Activated naive CD8-positive, alpha-beta T cell treated with anti-CD3 and anti-CD28 coated beads, Interleukin-2, amount 10 ng/mL, durations not matched to agents 7 days and 5 days (primary cell): ENCODE measurements around the gene SKOR1. TPM values are rescaled to one million over a fixed set of nuclear protein-coding genes. Genes with fewer than 3 reads are reported as not detected.

ENCODE experiments used
- ATAC-seq: fragments of 150-1000 bp; cut with Tn5 transposase; one replicate; pipeline ENCODE4 v1.10.0; 2021; ENCODE audit warnings: low read depth, moderate library complexity
- POLR2A ChIA-PET: fragments of 350-600 bp; sonication (Branson Sonifier 250); formaldehyde crosslinking; loops from one replicate; lab custom pipeline; 2021; ENCODE audit warnings: antibody characterized with exemption; lab: Charles Lee
- DNase-seq: peaks from one replicate; pipeline ENCODE4 v3.0.0; 2021
- H3K27ac Mint-ChIP-seq: one replicate; pipeline ENCODE4 v1.8.0; 2022; ENCODE audit warnings: mild to moderate bottlenecking, mixed read lengths
- H3K27me3 Mint-ChIP-seq: one replicate; pipeline ENCODE4 v1.8.0; 2022; ENCODE audit warnings: mild to moderate bottlenecking, moderate library complexity, mixed read lengths
- H3K36me3 Mint-ChIP-seq: one replicate; pipeline ENCODE4 v1.8.0; 2021; ENCODE audit warnings: mild to moderate bottlenecking, mixed read lengths
- H3K4me1 Mint-ChIP-seq: one replicate; pipeline ENCODE4 v1.8.0; 2021; ENCODE audit warnings: mixed read lengths
- H3K4me3 Mint-ChIP-seq: one replicate; pipeline ENCODE4 v1.8.0; 2022; ENCODE audit warnings: mild to moderate bottlenecking, moderate library complexity, mixed read lengths
- H3K9me3 Mint-ChIP-seq: one replicate; pipeline ENCODE4 v1.8.0; 2021; ENCODE audit warnings: mixed read lengths
- total RNA-seq, 2 experiments: library from RNA; stranded (reverse); gene quantifications; one replicate each; pipeline ENCODE4 v1.2.3, GENCODE V29; 2021

The SKOR1 gene
- total RNA-seq, 2 experiments from 2014 or later, result 0.71 to 0.89 TPM

DNA sequence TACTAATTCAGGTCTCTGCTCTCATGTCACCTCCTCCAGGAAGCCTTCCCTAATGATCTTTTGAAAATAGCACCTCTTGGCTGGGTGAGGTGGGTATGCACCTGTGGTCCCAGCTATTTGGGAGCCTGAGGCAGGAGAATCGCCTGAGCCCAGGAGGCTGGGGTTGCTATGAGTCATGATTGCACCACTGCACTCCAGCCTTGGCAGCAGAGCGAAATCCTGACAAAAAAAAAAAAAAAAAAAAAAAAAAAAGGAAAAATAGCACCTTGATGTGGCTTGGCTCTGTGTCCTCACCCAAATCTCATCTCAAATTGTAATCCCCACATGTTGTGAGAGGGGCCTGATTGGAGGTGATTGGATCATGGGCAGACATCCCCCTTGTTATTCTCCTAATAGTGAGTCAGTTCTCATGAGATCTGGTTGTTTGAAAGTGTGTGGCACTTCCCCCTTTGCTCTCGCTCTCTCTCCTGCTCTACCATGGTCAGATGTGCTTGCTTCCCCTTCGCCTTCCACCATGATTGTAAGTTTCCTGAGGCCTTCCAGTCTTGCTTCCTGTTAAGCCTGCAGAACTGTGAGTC lies 25.8 kb downstream of the SKOR1 start:
- POLR2A ChIA-PET, result no interaction called here
- peaks cover 1% of the 10 kb centered on the region for H3K9me3 Mint-ChIP-seq
- H3K4me3 Mint-ChIP-seq, result no peak overlapping the region
- ATAC-seq, result no peak
- peaks cover 4% of the 10 kb centered on the region for H3K27me3 Mint-ChIP-seq
- H3K4me1 Mint-ChIP-seq, result peaks cover 2% of the 10 kb centered on the region
- DNase-seq, result no peak
- peaks cover 1% of the 10 kb centered on the region for H3K36me3 Mint-ChIP-seq
- no peak overlapping the region for H3K27ac Mint-ChIP-seq

DNA sequence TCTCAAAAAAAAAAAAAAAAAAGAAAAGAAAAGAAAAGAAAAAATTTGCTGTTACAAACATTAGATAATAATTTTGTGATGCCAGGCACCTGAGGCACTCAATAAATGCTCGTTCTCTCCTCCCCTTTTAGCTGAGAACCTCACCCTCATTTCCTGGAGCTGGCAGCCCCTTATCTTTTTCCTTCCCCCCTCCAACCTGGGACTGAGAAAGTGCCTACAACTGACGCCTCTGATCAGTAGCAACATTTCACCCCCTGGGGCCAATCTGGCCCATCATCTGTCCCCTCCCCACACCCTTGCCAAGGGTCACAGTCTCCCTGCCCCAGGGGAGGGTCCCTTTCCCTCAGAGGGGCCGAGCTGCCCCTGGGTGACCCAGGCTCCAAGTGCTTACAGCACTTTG lies 27.1 kb downstream of the SKOR1 start:
- POLR2A ChIA-PET, result no interaction called here
- peaks cover 1% of the 10 kb centered on the region for H3K36me3 Mint-ChIP-seq
- H3K4me3 Mint-ChIP-seq, result no peak overlapping the region
- ATAC-seq (no peak), DNase-seq (no peak)
- H3K4me1 Mint-ChIP-seq, result peaks cover 2% of the 10 kb centered on the region
- peaks cover 4% of the 10 kb centered on the region for H3K27me3 Mint-ChIP-seq
- H3K27ac Mint-ChIP-seq, result no peak overlapping the region
- peaks cover 1% of the 10 kb centered on the region for H3K9me3 Mint-ChIP-seq

GRCh38 chr15:67853454-67853853 lies 28.1 kb downstream of the SKOR1 start:
- no peak for ATAC-seq
- Mint-ChIP-seq H3K9me3 (peaks cover 1% of the 10 kb centered on the region), H3K4me1 (peaks cover 2% of the 10 kb centered on the region), H3K4me3 (no peak overlapping the region), H3K36me3 (peaks cover 1% of the 10 kb centered on the region), H3K27ac (no peak overlapping the region), H3K27me3 (peaks cover 4% of the 10 kb centered on the region)
- POLR2A ChIA-PET, result interaction anchor here (0.6 kb wide), 1 partner anchor 910 kb away, joined by 3 read pairs; no protein-coding TSS in a partner anchor
- DNase-seq, result no peak

GRCh38 chr15:67854358-67854757 lies 29.0 kb downstream of the SKOR1 start:
- H3K4me1 Mint-ChIP-seq, result peaks cover 2% of the 10 kb centered on the region
- ATAC-seq (no peak), DNase-seq (no peak)
- peaks cover 4% of the 10 kb centered on the region for H3K27me3 Mint-ChIP-seq
- H3K36me3 Mint-ChIP-seq, result peaks cover 1% of the 10 kb centered on the region
- H3K9me3 Mint-ChIP-seq, result peaks cover 1% of the 10 kb centered on the region
- POLR2A ChIA-PET, result no interaction called here
- H3K4me3 Mint-ChIP-seq, result no peak overlapping the region
- no peak overlapping the region for H3K27ac Mint-ChIP-seq

- Mint-ChIP-seq H3K4me3 (no peak overlapping the region), H3K27me3 (peaks cover 7% of the 10 kb centered on the region), H3K4me1 (peaks cover 2% of the 10 kb centered on the region), H3K36me3 (peaks cover 1% of the 10 kb centered on the region), H3K9me3 (peaks cover 1% of the 10 kb centered on the region), H3K27ac (no peak overlapping the region)
- no peak for DNase-seq
- POLR2A ChIA-PET, result no interaction called here
- ATAC-seq, result no peak
Measured at GRCh38 chr15:67855842-67856241, 30.5 kb downstream of the SKOR1 start.

DNA sequence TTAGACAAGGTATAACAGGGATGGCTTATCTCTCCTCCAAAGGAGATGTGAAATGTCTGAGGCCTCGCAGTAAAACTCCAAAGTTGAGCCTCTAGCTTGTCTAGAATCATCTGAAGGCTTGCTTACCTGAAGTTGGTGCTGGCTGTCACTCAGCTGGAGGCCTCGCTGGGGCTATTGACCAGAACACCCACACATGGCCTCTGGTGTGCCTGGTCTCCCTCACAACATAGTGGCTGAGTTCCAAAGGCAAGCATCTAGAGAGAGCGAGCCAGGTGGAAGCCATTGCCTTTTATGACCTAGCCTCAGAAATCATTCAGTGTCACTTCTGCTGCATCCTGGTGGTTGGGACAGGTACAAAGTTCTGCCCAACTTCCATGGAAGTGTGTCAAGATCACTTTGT lies 31.9 kb downstream of the SKOR1 start:
- POLR2A ChIA-PET, result no interaction called here
- no peak overlapping the region for H3K27ac Mint-ChIP-seq
- H3K4me3 Mint-ChIP-seq, result no peak overlapping the region
- peaks cover 14% of the 10 kb centered on the region for H3K27me3 Mint-ChIP-seq
- no peaks in the 10 kb centered on the region for H3K36me3 Mint-ChIP-seq
- no peak for ATAC-seq
- H3K4me1 Mint-ChIP-seq, result no peaks in the 10 kb centered on the region
- H3K9me3 Mint-ChIP-seq, result no peaks in the 10 kb centered on the region
- no peak for DNase-seq

DNA sequence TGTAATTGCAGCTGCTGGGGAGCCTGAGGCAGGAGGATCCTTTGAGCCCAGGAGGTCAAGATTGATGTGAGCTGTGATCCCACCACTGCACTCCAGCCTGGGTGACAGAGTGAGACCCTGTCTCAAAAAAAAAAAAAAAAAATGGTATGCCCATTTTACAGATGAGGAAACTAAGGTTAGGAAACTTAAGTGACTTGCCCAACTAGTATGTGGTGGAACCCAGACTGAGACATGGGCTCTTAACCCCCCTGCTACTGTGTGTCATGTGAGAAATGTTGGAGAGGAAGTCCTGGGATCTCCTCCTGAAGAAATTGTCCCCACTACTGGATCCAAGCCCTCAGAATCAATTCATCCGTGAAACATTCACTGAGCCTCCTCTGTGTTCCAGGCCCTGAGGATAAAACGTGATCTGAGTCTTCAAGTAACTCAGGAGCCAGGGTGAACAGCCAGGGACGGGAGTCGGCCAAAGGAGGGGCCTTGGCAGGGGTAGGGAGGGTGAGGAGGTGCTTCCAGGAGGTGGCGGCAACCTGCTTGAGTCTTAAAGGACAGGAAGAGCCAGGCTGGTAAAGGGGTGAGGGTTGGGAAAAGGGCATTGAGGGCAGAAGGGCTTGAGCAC lies 34.1 kb downstream of the SKOR1 start:
- peaks cover 4% of the 10 kb centered on the region for H3K4me1 Mint-ChIP-seq
- no peak overlapping the region for H3K4me3 Mint-ChIP-seq
- POLR2A ChIA-PET, result interaction anchor here (0.7 kb wide), 1 partner anchor 205 kb away, joined by 5 read pairs; no protein-coding TSS in a partner anchor

DNA sequence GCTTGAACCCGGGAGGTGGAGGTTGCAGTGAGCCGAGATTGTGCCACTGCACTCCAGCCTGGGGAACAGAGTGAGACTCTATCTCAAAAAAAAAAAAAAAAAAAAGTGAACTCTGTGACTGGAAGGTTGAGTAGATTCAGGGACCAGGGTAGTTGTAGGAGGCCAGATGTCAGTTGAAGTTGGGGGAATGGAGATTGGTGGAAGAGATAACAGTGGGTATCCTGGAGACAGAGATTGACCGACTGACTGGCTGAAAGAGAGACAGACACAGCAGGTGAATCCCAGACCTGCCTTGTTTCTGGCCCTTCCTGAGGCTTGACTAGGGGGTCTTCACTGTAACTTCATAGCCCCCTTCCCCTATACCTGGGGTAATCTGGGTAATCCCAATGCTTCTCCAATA lies 36.7 kb downstream of the SKOR1 start:
- Mint-ChIP-seq H3K4me3 (no peak overlapping the region), H3K9me3 (no peaks in the 10 kb centered on the region), H3K27me3 (peaks cover 30% of the 10 kb centered on the region), H3K27ac (no peak overlapping the region), H3K4me1 (peaks cover 4% of the 10 kb centered on the region), H3K36me3 (no peaks in the 10 kb centered on the region)
- no peak for ATAC-seq
- POLR2A ChIA-PET, result no interaction called here
- no peak for DNase-seq

More for the DNA sequence above, 34.1 kb downstream of the SKOR1 start:
- Mint-ChIP-seq H3K9me3 (no peaks in the 10 kb centered on the region), H3K36me3 (no peaks in the 10 kb centered on the region), H3K27me3 (peaks cover 22% of the 10 kb centered on the region), H3K27ac (no peak overlapping the region)
- no peak for DNase-seq
- ATAC-seq, result no peak

DNA sequence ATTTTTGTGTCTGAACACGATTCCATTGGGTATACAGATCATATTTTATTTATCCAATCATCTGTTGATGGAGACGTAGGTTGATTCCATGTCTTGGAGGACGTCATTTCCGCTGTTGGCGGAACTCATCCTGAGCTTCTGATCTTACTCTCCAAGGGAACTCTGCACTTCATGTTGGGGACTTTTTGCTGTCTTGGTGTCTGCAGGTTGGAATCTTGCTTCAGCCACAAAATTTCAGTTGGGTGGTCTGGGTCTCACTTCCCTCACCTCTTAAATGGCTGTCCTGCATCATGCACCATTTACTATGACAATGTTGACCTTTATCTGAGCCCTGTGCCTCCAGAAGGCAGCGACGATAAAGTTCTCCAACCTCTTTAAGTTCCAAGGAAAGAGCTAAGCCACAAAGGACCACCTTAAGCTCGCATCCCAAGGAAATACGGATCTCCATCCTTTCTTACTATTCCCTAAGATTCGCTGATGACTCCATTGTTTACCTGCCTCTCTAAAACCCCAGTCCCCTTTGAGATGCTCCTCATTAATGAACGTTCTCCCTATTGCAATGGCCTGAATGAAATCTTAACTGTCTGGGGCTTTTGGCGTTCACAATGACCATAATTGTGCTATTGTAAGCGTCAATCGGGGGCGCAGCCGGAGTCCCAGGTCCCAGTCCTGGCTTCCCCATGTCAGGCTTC lies 37.6 kb downstream of the SKOR1 start:
- Mint-ChIP-seq H3K27me3 (peaks cover 33% of the 10 kb centered on the region), H3K9me3 (no peaks in the 10 kb centered on the region), H3K4me1 (peaks cover 4% of the 10 kb centered on the region), H3K36me3 (no peaks in the 10 kb centered on the region), H3K4me3 (peak overlapping the region; percentile 61), H3K27ac (no peak overlapping the region)
- POLR2A ChIA-PET, result interaction anchor here (0.6 kb wide), 1 partner anchor 44 kb away, joined by 4 read pairs; no protein-coding TSS in a partner anchor
- no peak for DNase-seq
- no peak for ATAC-seq

DNA sequence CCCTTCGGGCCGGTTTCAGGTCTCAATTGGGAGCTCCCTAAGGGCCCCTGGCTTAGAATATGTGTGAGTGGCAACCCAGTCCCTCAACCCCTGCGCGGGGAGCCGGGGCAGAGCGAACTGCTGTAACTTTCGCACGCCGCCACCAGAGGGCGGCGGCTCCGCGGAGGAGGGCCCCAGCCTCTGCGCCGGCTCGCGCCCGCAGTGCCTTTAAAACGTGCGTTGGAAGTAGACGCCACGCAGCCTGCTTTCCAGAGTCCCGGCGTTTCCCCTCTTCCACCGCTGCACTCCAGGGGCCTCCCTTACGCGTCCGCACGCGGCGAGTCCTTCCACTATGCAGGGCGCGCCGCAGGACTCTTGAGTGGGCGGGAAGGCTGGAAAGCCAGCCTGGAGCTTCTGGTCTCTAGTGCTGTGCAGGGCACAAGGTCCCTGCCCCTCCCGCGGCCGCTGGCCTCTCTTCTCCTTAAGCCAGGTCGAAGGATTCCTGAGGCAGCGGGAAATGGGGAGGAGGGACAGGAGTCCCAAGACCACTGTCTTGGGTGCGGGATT lies 38.2 kb downstream of the SKOR1 start:
- ATAC-seq (peak; percentile 98), DNase-seq (peak; percentile 83)
- no peaks in the 10 kb centered on the region for H3K36me3 Mint-ChIP-seq
- POLR2A ChIA-PET, result interaction anchor here (0.6 kb wide), 1 partner anchor 45 kb away, joined by 4 read pairs; no protein-coding TSS in a partner anchor
- no peak overlapping the region for H3K27ac Mint-ChIP-seq
- H3K9me3 Mint-ChIP-seq, result no peaks in the 10 kb centered on the region
- H3K4me3 Mint-ChIP-seq, result peak overlapping the region; percentile 61
- H3K4me1 Mint-ChIP-seq, result peaks cover 4% of the 10 kb centered on the region
- H3K27me3 Mint-ChIP-seq, result peaks cover 33% of the 10 kb centered on the region

GRCh38 chr15:67865331-67865730 lies 40.0 kb downstream of the SKOR1 start:
- no peak for ATAC-seq

GRCh38 chr15:67865766-67866165 lies 40.5 kb downstream of the SKOR1 start:
- ATAC-seq (no peak), DNase-seq (no peak)
- Mint-ChIP-seq H3K4me1 (peaks cover 4% of the 10 kb centered on the region), H3K27me3 (peaks cover 31% of the 10 kb centered on the region), H3K4me3 (no peak overlapping the region), H3K36me3 (no peaks in the 10 kb centered on the region), H3K27ac (no peak overlapping the region), H3K9me3 (peaks cover 1% of the 10 kb centered on the region)
- POLR2A ChIA-PET, result no interaction called here

More at GRCh38 chr15:67865331-67865730, 40.0 kb downstream of the SKOR1 start:
- Mint-ChIP-seq H3K9me3 (peaks cover 1% of the 10 kb centered on the region), H3K4me3 (no peak overlapping the region), H3K4me1 (peaks cover 4% of the 10 kb centered on the region), H3K27me3 (peaks cover 32% of the 10 kb centered on the region), H3K36me3 (no peaks in the 10 kb centered on the region), H3K27ac (no peak overlapping the region)
- POLR2A ChIA-PET, result no interaction called here
- DNase-seq, result no peak

GRCh38 chr15:67869701-67870100 lies 44.4 kb downstream of the SKOR1 start:
- ATAC-seq (no peak), DNase-seq (no peak)
- Mint-ChIP-seq H3K4me1 (no peaks in the 10 kb centered on the region), H3K4me3 (no peak overlapping the region), H3K9me3 (peaks cover 17% of the 10 kb centered on the region), H3K27me3 (peaks cover 39% of the 10 kb centered on the region), H3K27ac (no peak overlapping the region), H3K36me3 (no peaks in the 10 kb centered on the region)
- POLR2A ChIA-PET, result no interaction called here
